AG04449 (cell line): ENCODE results near the gene RAC3.

Source experiments
- CTCF ChIA-PET: fragments of 350-600 bp; formaldehyde crosslinking; extraction: SDS; loops from one replicate; lab custom pipeline; 2021; ENCODE audit warnings: antibody characterized with exemption; lab: Yijun Ruan, JAX
- POLR2A ChIA-PET: fragments of 400-600, 350-600 bp; formaldehyde crosslinking; extraction: SDS; loops from one replicate; lab custom pipeline; 2020; ENCODE audit warnings: antibody characterized with exemption, inconsistent platforms; lab: Yijun Ruan, JAX
- DNase-seq: peaks from one replicate; pipeline ENCODE4 v3.0.0-alpha.2; 2010; ENCODE audit warnings: low read depth, low spot score
- H3K4me3 ChIP-seq: 2 replicates; pipeline ENCODE4 v1.5.1; 2011; ENCODE audit warnings: low read depth, mild to moderate bottlenecking, control low read depth, low read length
- CTCF ChIP-seq: IDR thresholded peaks from one replicate; pipeline ENCODE4 v1.5.1; 2011; ENCODE audit warnings: mild to moderate bottlenecking, moderate library complexity, low read length, control low read depth, inconsistent platforms; ENCODE audit not compliant: insufficient read depth; ENCODE audit errors: missing control alignments

RAC3 gene

DNA sequence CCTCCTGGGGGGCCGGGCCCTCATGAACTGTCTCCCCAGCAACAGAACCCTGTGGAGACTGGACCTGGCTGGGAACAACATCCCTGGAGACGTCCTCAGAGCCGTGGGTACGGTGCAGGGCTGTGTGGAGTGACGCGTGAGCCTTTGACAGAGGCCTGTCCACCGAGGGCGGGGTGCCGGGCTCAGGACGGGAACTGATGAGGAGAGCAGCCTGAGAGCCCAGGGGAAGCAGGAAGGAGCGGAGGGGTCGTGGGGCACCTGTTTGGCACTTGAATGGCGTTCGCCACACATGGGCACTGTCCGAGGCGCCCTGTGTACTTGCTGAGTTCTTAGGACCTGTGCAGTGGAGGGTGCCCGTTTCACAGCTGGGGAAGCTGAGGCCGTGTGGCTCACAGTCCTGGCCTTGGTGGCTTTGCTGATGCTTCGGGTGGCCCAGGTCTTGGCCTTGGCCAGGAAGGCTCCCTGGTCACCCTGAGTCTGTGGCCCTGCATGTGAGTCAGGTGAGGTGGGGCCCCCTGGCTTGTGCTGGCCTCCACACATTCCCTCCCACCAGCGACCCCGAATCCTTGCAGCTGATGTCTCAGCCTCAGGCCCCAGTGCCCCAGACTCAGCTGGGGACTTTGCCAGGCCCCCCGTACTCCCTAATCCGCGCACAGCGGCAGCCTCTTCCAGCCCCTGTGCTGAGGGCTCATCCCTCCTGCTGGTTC lies 5.9 kb upstream of the RAC3 start:
- no peak overlapping the region for H3K4me3 ChIP-seq
- no peak for TF ChIP-seq CTCF
- POLR2A ChIA-PET = interaction anchor here (0.7 kb wide), 1 partner anchor 12 kb away, joined by 3 read pairs; the partner anchor contains the start of gene DCXR
- CTCF ChIA-PET = interaction anchor here (1.1 to 1.7 kb wide), 3 partner anchors 12 to 129 kb away, joined by 3 to 6 read pairs (median 4); partner anchors contain the start of gene DCXR
- no peak for DNase-seq

DNA sequence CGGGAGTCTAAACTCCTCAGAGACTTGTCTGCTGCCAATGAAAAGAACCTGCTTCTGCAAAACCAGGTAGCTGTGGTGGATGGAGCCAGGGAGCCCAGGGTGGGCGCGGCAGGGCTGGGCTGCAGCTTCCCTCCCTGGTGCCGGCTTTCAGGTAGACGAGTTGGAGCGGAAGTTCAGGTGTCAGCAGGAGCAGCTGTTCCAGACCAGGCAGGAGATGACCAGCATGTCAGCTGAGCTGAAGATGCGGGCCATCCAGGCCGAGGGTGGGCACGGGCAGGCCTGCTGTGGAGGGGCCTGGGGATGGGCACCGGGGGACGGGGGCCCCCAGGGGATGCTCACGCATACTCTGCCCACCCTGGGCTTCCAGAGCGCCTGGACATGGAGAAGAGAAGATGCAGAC lies 3.2 kb upstream of the RAC3 start:
- TF ChIP-seq CTCF = no peak
- ChIA-PET POLR2A (no interaction called here), CTCF (interaction anchor here (0.6 to 4.2 kb wide), 5 partner anchors 8 to 128 kb away, joined by 3 to 94 read pairs (median 4); partner anchors contain the start of gene DCXR)
- no peak overlapping the region for H3K4me3 ChIP-seq
- no peak for DNase-seq

DNA sequence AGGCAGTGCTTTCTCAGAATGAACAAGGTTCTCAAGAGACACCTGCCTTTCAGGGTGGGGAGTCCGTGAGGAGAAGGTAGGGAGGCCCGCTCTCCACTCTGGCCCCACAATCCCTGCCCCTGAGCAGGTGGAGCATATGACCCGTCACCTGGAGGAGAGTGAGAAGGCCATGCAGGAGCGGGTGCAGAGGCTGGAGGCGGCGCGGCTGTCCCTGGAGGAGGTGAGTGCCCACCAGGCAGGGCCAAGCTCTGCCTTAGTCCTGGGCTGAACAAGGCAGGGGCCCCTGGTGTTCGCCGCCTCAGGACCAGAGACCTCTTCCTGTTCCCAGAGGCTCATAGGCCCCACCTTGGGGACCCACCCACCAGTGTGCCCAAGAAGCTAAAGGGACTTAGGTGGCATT lies 2.5 kb upstream of the RAC3 start:
- CTCF ChIA-PET = interaction anchor here (1.2 to 4.2 kb wide), 11 partner anchors 9 to 203 kb away, joined by 3 to 94 read pairs (median 12); partner anchors contain the start of genes DCXR and NOTUM

DNA sequence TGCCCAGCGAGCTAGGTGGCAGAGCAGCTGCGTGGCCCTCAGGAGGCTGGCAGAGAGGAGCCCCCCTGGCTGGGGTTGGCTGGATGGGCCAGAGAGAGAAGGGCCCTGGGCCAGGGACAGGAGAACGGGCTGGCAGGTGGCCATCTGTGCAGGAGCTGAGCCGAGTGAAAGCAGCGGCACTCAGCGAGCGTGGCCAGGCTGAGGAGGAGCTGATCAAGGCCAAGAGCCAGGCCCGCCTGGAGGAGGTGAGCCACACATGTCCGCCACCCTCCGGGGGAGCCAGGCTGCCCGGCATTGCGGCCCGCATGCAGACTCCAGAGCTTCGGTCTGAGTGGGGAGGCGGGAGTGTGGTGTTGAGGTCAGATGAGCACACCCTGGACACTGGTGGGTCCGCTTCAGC lies 2.1 kb upstream of the RAC3 start:
- H3K4me3 ChIP-seq = no peak overlapping the region
- no peak for DNase-seq
- ChIA-PET CTCF (interaction anchor here (0.8 to 4.2 kb wide), 19 partner anchors 9 to 292 kb away, joined by 3 to 94 read pairs (median 8); partner anchors contain the start of gene NOTUM), POLR2A (interaction anchor here (1.0 to 1.5 kb wide), 2 partner anchors 21 to 69 kb away, joined by 3 to 4 read pairs; partner anchors contain the start of gene FASN)
- TF ChIP-seq CTCF = no peak

More for the DNA sequence above, 2.5 kb upstream of the RAC3 start:
- POLR2A ChIA-PET = no interaction called here
- no peak overlapping the region for H3K4me3 ChIP-seq
- DNase-seq = no peak
- TF ChIP-seq CTCF = no peak

DNA sequence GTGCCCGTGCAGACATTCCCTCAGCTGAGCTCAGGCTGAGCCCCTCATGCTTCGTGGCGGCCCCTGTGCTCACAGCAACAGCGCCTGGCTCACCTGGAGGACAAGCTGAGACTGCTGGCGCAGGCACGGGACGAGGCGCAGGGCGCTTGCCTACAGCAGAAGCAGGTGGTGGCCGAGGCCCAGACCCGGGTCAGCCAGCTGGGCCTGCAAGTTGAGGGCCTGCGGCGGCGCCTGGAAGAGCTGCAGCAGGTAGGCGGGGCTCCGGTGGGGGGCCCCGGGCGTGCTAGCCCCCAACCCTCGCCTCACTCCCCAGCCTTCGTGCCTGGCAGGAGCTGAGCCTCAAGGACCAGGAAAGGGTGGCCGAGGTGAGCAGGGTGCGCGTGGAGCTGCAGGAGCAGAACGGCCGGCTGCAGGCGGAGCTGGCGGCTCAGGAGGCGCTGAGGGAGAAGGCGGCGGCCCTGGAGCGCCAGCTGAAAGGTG lies 1.4 kb upstream of the RAC3 start:
- DNase-seq = no peak
- CTCF ChIA-PET = interaction anchor here (0.7 to 4.2 kb wide), 47 partner anchors 9 to 385 kb away, joined by 3 to 94 read pairs (median 4); partner anchors contain the start of genes MAFG, NOTUM, SIRT7 and SLC16A3
- H3K4me3 ChIP-seq = peak overlapping the region; percentile 15; the same call in 1 of the 2 replicates
- POLR2A ChIA-PET = interaction anchor here (0.6 to 1.8 kb wide), 5 partner anchors 20 to 212 kb away, joined by 3 to 6 read pairs (median 4); partner anchors contain the start of genes FASN and SLC16A3
- TF ChIP-seq CTCF = no peak
